Measurements from ENCODE around the gene BCORL1. TPM values are rescaled to one million over a fixed set of nuclear protein-coding genes. Genes with fewer than 3 reads are reported as not detected.

The BCORL1 gene
- total RNA-seq, 1 donor from 2014 or later, result 10.3 TPM

GRCh38 chrX:129938081-129938480 lies 44.4 kb upstream of the BCORL1 start:
- no peaks in the 10 kb centered on the region for H3K4me1 ChIP-seq
- H3K27ac ChIP-seq, result no peak overlapping the region
- intact Hi-C loops (cut with DNase I), result no loop called here
- TF ChIP-seq, protein P1, sequence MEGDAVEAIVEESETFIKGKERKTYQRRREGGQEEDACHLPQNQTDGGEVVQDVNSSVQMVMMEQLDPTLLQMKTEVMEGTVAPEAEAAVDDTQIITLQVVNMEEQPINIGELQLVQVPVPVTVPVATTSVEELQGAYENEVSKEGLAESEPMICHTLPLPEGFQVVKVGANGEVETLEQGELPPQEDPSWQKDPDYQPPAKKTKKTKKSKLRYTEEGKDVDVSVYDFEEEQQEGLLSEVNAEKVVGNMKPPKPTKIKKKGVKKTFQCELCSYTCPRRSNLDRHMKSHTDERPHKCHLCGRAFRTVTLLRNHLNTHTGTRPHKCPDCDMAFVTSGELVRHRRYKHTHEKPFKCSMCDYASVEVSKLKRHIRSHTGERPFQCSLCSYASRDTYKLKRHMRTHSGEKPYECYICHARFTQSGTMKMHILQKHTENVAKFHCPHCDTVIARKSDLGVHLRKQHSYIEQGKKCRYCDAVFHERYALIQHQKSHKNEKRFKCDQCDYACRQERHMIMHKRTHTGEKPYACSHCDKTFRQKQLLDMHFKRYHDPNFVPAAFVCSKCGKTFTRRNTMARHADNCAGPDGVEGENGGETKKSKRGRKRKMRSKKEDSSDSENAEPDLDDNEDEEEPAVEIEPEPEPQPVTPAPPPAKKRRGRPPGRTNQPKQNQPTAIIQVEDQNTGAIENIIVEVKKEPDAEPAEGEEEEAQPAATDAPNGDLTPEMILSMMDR (IDR thresholded peaks at IDR 0.05), result no peak
- no peak for DNase-seq (ENCODE audit: low spot score in 2 of 2)
- no peaks in the 10 kb centered on the region for H3K9me3 ChIP-seq
- no peaks in the 10 kb centered on the region for H3K27me3 ChIP-seq
- no peaks in the 10 kb centered on the region for H3K36me3 ChIP-seq
- no peak overlapping the region for H3K4me3 ChIP-seq

DNA sequence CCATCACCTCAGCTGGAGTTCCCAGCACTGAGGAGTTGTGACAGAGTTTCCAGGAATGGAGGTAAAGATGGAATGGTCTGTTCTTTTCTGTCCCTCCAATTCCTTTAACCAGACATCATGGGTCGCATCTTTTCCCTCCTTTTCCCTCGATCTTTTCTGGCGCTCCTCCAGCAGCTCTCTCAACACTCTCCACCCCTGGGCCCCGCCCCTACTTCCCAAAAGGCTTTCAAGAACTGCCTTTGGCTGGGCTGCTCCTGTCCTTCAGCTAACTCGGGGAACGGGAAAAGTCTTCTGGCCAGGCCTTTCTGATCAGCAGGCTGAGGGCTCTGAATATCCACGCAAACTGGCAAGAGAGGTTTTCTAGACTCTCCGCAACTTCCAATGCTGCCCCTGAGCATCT lies 42.4 kb upstream of the BCORL1 start:
- no peak overlapping the region for H3K27ac ChIP-seq
- intact Hi-C loops (cut with DNase I), result no loop called here
- DNase-seq (ENCODE audit: low spot score in 2 of 2), result no peak
- H3K36me3 ChIP-seq, result no peaks in the 10 kb centered on the region
- no peak overlapping the region for H3K4me3 ChIP-seq
- H3K27me3 ChIP-seq, result no peaks in the 10 kb centered on the region
- TF ChIP-seq, protein P1 (IDR thresholded peaks at IDR 0.05), result no peak
- H3K9me3 ChIP-seq, result no peaks in the 10 kb centered on the region
- no peaks in the 10 kb centered on the region for H3K4me1 ChIP-seq

GRCh38 chrX:129940721-129941120 lies 41.7 kb upstream of the BCORL1 start:
- TF ChIP-seq, protein P1 (IDR thresholded peaks at IDR 0.05), result no peak
- Histone ChIP-seq H3K27me3 (no peaks in the 10 kb centered on the region), H3K36me3 (no peaks in the 10 kb centered on the region), H3K4me3 (no peak overlapping the region), H3K4me1 (no peaks in the 10 kb centered on the region), H3K9me3 (no peaks in the 10 kb centered on the region), H3K27ac (no peak overlapping the region)
- no peak for DNase-seq (ENCODE audit: low spot score in 2 of 2)
- intact Hi-C loops (cut with DNase I), result no loop called here

- H3K9me3 ChIP-seq, result no peaks in the 10 kb centered on the region
- H3K4me3 ChIP-seq, result no peak overlapping the region
- H3K27me3 ChIP-seq, result no peaks in the 10 kb centered on the region
- DNase-seq (ENCODE audit: low spot score in 2 of 2), result no peak
- intact Hi-C loops (cut with DNase I), result no loop called here
- TF ChIP-seq, protein P1 (IDR thresholded peaks at IDR 0.05), result no peak
- H3K36me3 ChIP-seq, result no peaks in the 10 kb centered on the region
- H3K27ac ChIP-seq, result no peak overlapping the region
- no peaks in the 10 kb centered on the region for H3K4me1 ChIP-seq
Measured at GRCh38 chrX:129945131-129945530, 37.3 kb upstream of the BCORL1 start.

DNA sequence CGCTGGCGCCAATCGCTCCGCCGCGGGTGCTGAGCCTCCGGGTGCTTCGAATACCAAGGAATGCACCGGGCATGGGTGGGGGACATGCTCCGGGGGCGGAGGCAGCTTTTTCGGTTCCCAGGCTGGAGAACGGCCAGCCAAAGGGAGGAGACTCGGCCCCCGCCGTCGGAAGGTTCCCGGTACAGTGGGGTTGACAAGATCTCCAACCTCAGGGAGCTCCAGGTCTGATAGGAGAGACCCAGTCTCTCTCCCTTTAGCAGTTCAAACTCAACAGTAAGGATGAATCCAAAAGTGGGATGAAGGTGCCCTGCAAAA lies 29.1 kb upstream of the BCORL1 start:
- peak overlapping the region; percentile 14 to 58 for H3K4me3 ChIP-seq

More for the DNA sequence above, 29.1 kb upstream of the BCORL1 start:
- Histone ChIP-seq H3K27ac (no peak overlapping the region), H3K4me1 (no peaks in the 10 kb centered on the region), H3K27me3 (no peaks in the 10 kb centered on the region), H3K36me3 (no peaks in the 10 kb centered on the region), H3K9me3 (no peaks in the 10 kb centered on the region)
- TF ChIP-seq, protein P1 (IDR thresholded peaks at IDR 0.05), result no peak
- intact Hi-C loops (cut with DNase I), result loop anchor here (2.0 kb wide), 2 partner anchors 20 to 30 kb away; partner anchors contain the start of gene BCORL1
- no peak for DNase-seq (ENCODE audit: low spot score in 2 of 2)

Measured in ascending aorta (tissue), 2 donors.